Brain pericyte (primary cell): ENCODE data around the gene DOCK2.
"Not testable (repeated sequence)": the region's sequence is repeated elsewhere in the genome, so short reads cannot be mapped to it uniquely, and the experiment has no call there.

Experiments used
- DNase-seq: peaks from one replicate; pipeline ENCODE4 v3.0.0-alpha.2; 2012; ENCODE audit warnings: low read depth, low spot score

The DOCK2 gene

DNA sequence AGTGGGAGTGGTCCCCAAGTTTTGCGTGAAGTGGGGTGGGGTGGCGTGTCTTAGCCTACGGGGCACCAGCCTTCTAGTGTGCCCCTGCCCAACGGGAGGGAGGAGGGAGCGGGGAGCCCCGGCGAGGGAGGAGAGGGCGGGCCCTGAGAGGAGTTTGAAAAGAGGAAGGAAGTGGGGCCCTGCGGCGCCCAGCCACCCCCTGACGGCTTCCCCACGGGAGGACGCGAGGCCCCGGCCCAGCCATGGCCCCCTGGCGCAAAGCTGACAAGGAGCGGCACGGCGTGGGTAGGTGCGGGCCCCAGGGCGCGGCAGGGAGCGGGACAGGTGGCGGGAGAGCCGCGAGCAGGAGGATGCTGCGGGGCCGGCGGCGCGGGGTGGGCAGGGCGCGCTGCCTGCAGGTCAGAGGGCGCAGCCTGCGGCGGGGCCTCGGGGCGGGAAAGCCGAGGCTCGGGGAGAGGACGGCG, at the start of gene DOCK2:
Gene DOCK2, plus strand, starts transcription at position 191 of the 464 bp plus-strand sequence. Its CDS starts 52 bp downstream, at position 243.
- no peak for DNase-seq

DNA sequence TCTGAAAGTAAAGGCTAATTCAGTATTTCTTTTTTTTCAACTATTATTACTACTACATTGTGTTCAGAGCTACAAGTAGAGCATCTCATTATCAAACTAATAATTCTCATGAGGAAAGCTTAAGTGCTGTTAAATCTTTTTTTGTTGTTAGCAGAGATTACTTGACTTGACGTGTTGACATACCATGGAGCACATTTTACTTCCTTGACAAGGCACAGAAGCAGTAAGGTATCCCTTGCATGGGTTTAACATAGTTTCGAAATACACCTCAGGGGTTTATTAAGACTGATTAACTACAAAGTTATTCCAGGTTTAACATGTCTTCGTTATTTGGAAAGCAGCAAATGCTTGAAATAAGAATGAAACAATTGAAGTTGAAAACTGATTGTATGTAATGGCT, 46.5 kb upstream of the DOCK2 start:
- no peak for DNase-seq

DNA sequence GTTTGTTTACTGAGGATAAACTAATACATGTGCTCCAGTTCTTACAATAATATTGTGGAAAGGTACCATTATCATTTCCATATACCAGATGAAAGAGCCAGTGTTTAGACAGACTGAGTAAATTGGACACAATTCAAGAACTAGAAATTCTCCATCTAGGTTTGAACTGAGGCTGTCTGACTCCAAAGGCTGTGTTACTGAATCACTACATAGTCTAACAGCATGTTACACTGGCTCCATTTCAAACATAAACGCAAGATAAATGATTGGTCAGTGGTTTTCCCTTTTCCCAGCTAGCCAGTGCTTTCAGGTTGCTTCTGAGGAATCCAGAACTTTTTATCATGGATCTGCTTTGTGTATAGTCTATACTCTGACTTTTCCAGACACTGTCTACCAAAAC, 45.4 kb upstream of the DOCK2 start:
- DNase-seq = no peak

DNA sequence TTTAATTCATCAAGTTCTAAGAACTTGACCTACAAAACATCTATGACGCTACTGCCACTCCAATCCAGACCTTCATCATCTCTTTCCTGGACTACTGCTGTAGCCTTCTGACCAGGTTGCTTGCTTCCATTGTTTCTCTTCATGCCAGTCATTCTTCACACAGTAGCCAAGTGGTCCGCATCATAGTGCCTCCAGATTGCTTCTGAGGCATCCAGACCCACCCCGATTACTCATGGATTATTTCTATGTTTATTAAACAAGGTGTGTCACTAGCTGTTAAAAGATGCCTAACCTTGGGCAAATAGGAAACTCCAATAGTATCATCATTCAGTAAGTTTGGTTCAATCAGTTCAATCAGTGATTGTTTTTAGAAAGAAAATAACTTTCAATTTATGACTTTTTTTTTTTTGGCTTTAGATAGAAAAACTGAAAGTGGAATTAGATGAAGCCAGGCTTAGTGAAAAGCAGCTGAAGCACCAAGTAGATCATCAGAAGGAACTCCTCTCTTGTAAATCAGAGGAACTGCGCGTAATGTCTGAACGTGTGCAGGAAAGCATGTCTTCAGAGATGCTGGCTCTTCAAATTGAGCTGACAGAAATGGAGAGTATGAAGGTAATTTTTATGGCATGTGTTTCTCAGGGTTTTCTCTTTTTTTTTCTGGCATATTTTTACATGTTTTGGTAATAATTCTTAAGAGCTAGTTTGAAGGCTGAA, 44.0 kb upstream of the DOCK2 start:
- no peak for DNase-seq

DNA sequence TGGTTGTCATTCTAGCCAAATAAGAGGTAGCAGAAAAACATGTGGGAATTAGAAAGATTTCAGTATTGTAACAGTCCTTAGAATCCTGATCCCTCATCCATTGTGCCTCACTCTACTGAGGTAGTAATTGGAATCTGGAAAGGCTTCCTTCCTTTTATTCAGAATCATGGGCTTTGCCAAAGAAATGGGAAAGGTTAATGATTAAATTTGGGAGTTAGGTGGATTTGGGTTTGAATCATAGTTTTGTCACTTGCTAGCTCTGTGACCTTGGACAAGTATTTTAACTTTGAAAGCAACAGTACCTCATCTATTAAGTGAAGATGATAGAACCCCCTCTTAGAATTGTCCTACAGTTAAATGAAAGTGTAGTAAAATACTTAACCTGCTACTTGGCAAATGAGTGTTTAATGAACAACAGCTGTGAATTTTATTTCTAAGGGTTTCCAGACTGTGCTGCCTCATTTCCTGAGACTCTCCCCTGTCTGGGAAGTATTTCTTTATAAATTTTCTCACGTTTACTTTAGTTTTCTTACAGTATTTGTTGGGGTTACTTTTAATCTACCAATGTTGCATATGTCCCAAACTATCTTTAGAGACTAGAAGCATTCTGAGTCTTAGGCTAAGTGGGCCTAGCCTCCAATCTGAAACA, 41.8 kb upstream of the DOCK2 start:
- DNase-seq = no peak

DNA sequence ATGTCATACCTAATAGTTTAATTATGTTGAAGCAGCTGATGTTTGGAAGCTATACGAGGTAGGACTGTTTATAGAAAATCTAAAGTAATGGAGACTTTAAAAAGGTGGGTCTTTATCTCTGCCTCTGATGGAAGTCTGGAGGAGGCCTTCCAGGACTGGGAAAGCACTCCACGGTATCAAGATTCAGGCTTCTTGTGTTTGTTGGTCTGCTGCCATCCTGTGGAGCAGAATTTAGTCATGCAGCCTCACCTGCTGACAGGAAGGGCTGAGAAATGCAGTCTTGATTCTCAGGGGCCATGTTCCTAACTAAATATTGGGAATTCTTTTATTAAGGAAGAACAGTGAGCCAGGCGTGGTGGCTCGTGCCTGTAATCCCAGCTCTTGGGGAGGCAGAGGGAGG, 37.6 kb upstream of the DOCK2 start:
- no peak for DNase-seq

DNA sequence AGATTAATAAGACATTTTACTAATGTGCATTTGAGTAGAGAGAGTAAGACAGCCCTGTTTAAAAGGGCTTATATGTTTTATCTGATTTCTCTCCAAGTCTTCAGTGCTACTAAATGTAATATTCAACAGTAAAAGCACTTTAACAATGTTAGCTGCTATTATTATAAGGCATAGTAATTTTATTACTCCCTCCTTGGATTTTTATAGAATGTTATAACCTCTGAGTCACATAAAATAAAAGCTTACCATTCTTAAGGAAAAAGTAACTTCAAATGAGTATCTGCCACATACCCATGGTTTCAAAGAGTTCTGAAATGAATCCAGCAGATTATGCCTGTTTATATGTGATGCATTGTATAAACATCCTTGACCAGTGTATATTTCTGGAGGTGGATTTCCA, 34.5 kb upstream of the DOCK2 start:
- DNase-seq = no peak

DNA sequence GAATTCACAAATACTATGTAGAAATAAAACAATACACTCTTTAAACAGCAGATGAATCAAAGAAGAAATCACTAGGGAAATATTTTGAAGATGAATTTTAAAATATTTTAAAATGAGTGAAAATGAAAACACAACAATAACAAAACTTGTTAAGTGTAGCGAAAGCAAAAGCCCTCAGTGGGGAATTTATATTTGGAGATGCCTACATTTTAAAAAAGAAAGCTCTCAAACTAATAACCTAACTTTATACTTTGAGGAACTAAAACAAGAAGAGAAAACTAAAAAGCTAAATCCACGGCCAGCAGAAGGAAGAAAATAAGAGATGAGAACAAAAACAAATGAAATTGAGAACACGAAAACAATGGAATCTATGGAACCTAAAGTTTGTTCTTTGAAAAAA, 30.8 kb upstream of the DOCK2 start:
- DNase-seq = no peak

DNA sequence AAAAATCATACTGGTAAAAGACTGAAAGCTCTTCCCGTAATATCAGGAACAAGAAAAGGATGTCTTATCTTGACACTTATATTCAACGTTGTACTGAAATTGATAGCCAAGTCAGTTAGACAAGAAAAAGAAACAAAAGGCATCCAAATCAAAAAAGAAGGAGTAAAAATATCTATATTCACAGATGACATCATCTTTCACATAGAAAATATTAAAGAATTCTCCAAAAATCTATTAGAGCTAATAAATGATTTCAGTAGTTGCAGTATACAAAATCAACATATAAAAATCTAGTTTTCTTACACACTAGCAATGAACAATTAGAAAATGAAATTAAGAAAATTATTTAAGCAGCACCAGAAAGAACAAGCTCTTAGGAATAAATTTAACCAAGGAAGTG, 29.2 kb upstream of the DOCK2 start:
- no peak for DNase-seq

DNA sequence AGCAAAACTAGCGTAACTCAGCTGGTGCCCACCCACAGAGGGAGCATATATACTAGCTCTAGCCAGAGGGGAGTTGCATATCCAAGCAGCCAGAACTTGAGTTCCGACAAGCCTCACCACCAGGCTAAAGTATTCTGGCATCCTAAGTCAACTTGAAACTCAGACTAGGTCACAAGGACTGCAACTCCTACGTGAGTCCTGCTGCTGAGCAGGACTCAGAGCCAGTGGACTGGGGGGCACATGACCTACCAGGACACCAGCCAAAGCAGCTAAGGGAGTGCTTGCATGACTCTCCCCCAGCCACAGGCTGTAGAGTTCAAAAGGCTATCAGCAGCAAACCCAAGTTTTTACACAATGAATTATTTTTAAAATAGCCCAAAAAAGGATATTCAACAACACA, 27.4 kb upstream of the DOCK2 start:
- no peak for DNase-seq

DNA sequence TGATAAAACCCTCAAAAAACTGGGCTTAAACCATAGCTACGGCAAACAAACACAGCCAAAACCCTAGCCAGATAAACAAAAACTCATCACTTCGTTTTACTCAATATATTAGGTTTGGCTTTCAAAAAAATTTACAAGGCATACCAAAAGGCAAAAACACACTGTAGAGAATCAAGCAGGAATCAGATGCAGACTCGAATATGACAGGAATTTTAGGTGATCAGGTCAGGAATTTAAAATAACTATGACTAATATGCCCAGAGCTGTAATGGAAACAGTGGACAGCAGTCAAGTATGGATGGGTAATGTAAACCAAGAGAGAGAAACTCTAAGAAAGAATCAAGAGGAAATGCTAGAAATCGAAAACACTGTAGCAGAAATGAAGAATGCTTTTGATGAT, 26.5 kb upstream of the DOCK2 start:
- DNase-seq = no peak

DNA sequence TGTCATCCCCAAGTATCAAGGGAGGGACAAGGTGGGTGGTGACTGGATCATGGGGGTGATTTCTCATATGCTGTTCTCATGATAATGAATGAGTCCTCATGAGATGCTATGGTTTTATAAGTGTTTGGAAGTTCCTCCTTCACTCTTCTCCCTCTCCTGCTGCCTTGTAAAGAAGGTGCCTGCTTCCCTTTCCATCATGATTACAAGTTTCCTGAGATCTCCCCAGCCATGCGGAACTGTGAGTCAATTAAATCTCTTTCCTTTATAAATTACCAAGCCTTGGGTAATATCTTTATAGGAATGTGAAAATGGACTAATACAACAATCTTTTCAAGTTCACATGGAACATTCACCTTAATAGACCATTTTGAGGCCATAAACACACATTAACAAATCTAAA, 21.5 kb upstream of the DOCK2 start:
- DNase-seq = no peak

DNA sequence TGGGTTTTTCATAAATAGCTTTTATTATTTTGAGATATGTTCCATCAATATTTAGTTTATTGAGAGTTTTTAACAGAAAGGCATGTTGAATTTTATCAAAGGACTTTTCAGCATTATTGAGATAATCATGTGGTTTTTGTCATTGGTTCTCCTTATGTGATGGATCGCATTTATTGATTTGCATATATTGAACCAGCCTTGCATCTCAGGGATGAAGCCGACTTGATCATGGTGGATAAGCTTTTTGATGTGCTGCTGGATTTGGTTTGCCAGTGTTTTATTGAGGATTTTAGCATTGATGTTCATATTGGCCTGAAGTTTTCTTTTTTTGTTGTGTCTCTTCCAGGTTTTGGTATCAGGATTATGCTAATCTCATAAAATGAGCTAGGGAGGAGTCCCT, 12.8 kb upstream of the DOCK2 start:
- not testable (repeated sequence) for DNase-seq

DNA sequence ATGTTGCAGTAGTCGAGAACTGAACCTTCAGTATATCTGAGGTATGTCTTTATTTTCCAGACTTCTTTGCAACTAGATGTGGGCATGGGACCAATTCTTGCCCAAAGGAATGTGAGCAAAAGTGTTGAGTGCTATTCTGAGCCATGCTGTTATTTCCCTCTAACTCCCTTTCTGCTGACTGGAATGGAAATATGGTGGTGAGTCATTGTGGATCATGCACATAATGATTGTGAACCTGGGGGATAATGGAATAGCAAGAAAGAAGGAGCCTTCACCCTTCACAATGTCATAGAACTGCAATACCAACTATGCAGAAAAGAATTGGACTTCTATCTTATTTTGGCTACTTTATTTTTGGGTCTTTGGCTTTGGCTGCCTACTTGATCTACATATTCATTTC, 10.3 kb upstream of the DOCK2 start:
- peak; percentile 17 for DNase-seq

DNA sequence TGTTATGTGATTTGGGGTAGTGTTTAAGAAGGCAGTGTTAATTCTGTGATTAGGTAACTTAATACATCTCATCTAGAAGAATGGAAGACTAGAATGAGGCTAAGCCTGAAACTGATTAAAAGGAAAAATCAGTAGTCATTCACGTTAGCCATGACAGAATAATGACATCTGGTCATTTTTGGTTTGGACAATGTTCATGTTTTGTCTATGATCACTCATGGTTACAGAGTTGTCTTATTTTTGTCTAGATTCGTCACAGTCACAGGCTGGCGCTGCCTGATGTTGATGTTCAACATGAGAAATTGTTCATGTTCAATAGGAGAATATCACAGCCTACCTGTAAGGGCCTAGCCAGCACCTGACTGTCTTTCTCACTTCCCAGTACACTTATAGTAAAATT, 9.5 kb upstream of the DOCK2 start:
- DNase-seq = no peak

DNA sequence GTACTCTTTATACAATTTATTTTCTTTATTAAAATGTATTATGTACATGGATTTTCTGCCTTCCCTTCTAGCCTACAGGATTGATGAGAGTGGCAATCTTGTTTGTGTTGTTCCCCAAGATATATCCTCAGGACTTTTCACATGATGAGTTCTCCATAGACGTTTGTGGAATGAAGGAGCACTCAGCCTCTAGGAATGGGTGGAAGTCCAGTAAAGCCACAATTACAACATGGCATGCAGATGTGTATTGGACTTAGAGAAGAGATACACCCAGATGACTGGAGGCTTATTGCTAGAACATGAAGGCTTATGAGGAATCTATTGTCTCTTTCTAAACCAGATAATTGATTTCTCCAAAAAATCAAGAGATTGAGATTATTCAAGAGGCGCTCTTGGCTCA, 8.2 kb upstream of the DOCK2 start:
- DNase-seq = no peak

DNA sequence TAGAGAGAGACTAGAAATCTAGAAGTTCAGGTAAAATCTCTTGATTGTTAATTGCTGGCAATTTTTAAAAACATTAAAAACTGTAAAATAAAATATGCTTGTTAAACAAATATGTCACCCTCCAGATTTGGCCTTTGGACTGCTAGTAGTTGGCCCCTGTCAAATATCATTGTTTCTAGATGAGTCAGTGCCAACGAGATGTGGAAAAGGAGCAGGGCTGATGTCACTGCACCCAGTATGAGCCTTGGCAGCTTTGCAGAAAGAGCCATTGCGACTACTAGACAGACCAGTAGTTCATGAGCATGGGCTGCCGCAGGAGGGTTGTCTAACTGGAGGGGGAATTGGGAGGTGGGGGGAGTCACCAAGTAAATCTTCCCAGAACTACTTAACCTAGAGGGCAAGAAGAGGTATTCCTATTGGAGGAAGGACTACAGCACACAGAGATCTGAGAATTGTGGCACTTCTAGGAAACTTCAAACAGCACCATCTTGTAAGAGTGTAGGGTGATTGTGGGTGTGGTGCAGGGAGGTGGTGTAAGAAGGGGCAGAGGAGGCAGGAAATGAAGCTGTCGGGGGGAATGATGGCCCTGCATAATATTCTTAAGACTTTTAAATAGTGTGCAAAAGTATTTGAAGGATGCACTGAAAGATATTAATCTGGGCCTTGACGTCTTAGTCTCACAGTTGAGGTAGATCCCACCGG, 7.1 kb upstream of the DOCK2 start:
- peak; percentile 20 for DNase-seq

DNA sequence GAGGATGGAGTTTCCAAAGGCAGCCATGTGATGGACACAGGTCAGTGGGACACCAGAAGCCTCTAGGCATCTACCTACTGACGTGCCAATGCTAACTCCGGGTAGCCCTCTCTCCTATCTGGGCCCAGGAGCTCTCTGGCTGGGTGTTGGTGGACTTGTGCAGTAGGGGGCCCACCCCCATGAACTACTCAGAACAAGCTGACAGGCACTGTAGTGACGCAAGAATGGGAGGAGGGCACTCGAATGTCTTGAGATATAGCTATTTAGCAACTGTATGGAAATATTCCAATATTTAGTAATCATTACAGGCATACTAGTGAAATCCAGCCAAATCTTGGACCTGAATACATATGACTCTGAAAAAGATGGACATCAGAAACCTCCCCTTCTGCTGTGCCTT, 5.7 kb upstream of the DOCK2 start:
- DNase-seq = no peak

DNA sequence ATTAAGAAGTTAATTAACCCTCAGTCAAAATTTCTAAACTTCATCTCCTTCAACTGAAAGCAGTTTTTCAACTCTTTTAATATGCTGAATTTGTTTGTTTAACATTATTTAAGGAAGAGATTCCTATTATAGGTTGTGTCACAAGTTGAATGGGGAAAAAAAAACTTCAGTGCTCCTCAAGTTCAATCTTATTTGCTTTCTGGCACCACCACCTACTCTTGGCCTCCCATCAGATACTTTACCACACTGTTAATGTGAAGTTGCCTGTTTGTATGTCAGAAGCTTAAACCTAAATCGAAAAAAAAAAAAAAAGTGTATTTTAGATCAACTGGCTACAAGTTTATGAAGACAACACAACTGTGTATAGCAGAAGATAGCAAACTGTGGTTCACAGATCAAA, 4.1 kb upstream of the DOCK2 start:
- DNase-seq = no peak

DNA sequence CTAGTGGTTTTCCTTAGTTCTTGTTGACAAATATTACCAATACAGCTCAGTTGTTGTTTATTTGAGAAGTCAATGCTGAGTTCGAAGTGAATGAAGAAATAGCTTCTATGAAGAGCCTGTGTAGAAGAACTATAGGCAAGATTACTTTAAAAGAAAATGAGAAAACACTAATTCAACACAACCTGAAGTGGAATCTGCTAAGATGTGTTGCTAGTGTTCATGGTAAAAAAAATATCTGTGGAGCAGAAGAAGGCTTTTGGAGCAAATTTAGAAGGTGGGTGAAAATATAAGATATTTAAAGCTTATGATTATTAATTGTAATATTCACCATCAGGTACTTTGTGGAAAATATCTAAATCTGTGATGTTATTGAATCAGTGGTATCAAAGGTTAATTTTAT, 2.5 kb upstream of the DOCK2 start:
- DNase-seq = no peak

DNA sequence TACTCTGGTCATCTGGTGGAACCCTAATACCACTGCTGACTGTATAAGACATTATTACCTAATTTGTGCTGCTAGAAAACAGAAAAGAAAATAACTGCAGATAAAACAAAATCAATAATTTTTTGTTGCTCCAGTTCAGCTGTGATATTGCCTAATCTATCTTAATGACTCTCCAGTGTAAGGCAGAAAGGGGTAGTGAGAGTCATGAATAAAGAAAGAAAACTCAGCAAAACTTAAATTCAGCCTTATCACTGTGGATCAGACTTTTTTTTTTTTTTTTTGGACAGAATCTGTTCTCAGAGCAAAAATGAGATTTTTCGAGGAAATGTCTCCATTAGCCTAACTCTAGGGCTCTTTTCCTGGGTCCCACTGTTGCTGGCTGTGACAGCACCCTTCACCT, 1.1 kb upstream of the DOCK2 start:
- no peak for DNase-seq

DNA sequence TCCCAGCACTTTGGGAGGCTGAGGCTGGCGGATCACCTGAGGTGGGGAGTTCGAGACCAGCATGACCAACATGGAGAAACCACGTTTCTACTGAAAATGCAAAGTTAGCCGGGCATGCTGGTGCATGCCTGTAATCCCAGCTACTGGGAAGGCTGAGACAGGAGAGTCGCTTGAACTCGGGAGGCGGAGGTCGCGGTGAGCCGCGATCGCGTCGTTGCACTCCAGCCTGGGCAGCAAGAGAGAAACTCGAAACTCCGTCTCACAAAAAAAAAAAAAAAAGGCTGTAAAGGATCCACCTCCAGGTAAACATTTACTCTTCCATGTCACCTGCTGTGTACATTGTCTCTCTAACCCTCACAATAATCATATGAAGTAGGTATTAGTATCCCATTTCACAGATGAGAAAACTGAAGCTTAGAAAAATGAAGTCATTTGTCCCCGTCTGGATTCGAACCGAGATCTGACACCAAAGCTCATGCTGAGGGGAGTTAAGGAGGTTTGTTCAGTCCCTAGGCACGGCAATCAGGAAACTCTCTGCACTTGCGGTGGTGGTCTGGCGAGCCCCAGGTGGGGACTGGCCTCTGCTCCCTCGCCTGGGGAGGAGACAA, 494 bp upstream of the DOCK2 start:
- no peak for DNase-seq
